ENCODE data around the gene HES2.
"Not testable (repeated sequence)": the region's sequence is repeated elsewhere in the genome, so short reads cannot be mapped to it uniquely, and the experiment has no call there.

- TF ChIP-seq CTCF (IDR thresholded peaks at IDR 0.05; ENCODE audit: poor library complexity); EZH2phosphoT487 (IDR thresholded peaks at IDR 0.05; ENCODE audit: low read depth, severe bottlenecking, unreplicated experiment): not testable (repeated sequence)
- TF ChIP-seq EZH2 (IDR thresholded peaks at IDR 0.05; ENCODE audit: borderline replicate concordance): peak; percentile 5
These were observed 34.5 kb upstream of the HES2 start for GRCh38 chr1:6453895-6454855.
